AG04449 (cell line): Measurements from ENCODE around the gene DGKD.

Experiments used
- CTCF ChIA-PET: fragments of 350-600 bp; formaldehyde crosslinking; extraction: SDS; loops from one replicate; lab custom pipeline; 2021; ENCODE audit warnings: antibody characterized with exemption; lab: Yijun Ruan, JAX
- POLR2A ChIA-PET: fragments of 400-600, 350-600 bp; formaldehyde crosslinking; extraction: SDS; loops from one replicate; lab custom pipeline; 2020; ENCODE audit warnings: antibody characterized with exemption, inconsistent platforms; lab: Yijun Ruan, JAX
- DNase-seq: peaks from one replicate; pipeline ENCODE4 v3.0.0-alpha.2; 2010; ENCODE audit warnings: low read depth, low spot score
- H3K4me3 ChIP-seq: 2 replicates; pipeline ENCODE4 v1.5.1; 2011; ENCODE audit warnings: low read depth, mild to moderate bottlenecking, control low read depth, low read length
- TF ChIP-seq, protein P1 (sequence below): IDR thresholded peaks from one replicate; pipeline ENCODE4 v1.5.1; 2011; ENCODE audit warnings: mild to moderate bottlenecking, moderate library complexity, low read length, control low read depth, inconsistent platforms; ENCODE audit not compliant: insufficient read depth; ENCODE audit errors: missing control alignments

The DGKD gene

GRCh38 chr2:233342301-233342700, 12.0 kb upstream of the DGKD start:
- TF ChIP-seq, protein P1, sequence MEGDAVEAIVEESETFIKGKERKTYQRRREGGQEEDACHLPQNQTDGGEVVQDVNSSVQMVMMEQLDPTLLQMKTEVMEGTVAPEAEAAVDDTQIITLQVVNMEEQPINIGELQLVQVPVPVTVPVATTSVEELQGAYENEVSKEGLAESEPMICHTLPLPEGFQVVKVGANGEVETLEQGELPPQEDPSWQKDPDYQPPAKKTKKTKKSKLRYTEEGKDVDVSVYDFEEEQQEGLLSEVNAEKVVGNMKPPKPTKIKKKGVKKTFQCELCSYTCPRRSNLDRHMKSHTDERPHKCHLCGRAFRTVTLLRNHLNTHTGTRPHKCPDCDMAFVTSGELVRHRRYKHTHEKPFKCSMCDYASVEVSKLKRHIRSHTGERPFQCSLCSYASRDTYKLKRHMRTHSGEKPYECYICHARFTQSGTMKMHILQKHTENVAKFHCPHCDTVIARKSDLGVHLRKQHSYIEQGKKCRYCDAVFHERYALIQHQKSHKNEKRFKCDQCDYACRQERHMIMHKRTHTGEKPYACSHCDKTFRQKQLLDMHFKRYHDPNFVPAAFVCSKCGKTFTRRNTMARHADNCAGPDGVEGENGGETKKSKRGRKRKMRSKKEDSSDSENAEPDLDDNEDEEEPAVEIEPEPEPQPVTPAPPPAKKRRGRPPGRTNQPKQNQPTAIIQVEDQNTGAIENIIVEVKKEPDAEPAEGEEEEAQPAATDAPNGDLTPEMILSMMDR = no peak
- ChIA-PET CTCF (interaction anchor here (0.6 to 5.1 kb wide), 2 partner anchors 12 to 89 kb away, joined by 4 to 38 read pairs; partner anchors contain the start of gene DGKD), POLR2A (no interaction called here)
- DNase-seq = no peak
- H3K4me3 ChIP-seq = no peak overlapping the region

DNA sequence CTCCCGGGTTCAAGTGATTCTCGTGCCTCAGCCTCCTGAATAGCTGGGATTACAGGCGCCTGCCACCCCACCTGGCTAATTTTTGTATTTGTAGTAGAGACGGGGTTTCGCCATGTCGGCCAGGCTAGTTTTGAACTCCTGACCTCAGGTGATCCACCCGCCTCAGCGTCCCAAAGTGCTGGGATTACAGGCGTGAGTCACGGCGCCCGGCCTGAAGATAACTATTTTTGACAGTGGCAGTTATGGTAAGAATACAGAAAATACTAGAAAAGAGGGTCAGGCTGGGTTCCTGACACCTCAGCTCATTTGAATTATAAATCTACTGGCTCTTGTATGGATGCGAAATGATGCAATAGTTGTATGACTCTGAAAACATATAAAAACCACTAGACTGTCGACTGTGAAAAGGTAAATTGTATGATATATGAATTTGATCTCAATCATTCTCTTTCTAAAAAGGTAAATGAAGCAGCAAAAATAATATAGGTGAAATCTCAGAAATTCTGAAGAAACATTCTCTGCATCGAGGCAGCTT, 11.1 kb upstream of the DGKD start:
- no peak overlapping the region for H3K4me3 ChIP-seq
- TF ChIP-seq, protein P1 = no peak
- POLR2A ChIA-PET = no interaction called here
- DNase-seq = no peak
- CTCF ChIA-PET = interaction anchor here (5.1 kb wide), 1 partner anchor 11 kb away, joined by 38 read pairs; the partner anchor contains the start of gene DGKD

- TF ChIP-seq, protein P1 = no peak
- ChIA-PET POLR2A (no interaction called here), CTCF (interaction anchor here (5.1 kb wide), 1 partner anchor 8 kb away, joined by 38 read pairs; the partner anchor contains the start of gene DGKD)
- no peak overlapping the region for H3K4me3 ChIP-seq
- no peak for DNase-seq
Observed at GRCh38 chr2:233346376-233346775, 7.9 kb upstream of the DGKD start.

DNA sequence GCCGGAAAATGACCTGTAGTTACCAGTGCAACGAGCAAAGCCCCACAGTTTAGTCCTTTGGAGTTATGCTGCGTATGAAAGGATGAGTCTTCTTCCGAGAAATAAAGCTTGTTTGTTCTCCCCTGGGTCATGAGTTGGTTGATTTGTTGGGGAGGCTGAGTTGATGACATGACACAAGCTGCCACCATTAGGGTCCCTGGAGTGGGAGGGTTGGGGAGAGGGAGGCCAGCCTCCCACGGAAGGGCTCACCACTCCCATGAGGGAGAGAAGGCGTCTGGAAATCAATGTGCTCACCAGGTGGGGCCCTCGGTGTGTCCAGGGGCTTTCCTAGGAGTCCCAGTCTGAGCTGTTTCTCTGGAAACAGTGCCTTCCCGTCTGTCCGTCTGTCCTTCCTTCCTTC, 7.4 kb upstream of the DGKD start:
- CTCF ChIA-PET = interaction anchor here (1.6 kb wide), 1 partner anchor 103 kb away, joined by 4 read pairs; no protein-coding TSS in a partner anchor
- POLR2A ChIA-PET = no interaction called here
- TF ChIP-seq, protein P1 = no peak
- DNase-seq = no peak
- no peak overlapping the region for H3K4me3 ChIP-seq

GRCh38 chr2:233349005-233349998, 5.0 kb upstream of the DGKD start:
- POLR2A ChIA-PET = no interaction called here
- no peak for DNase-seq
- TF ChIP-seq, protein P1 = no peak
- CTCF ChIA-PET = interaction anchor here (1.5 kb wide), 1 partner anchor 12 kb away, joined by 3 read pairs; no protein-coding TSS in a partner anchor
- H3K4me3 ChIP-seq = no peak overlapping the region

- CTCF ChIA-PET = interaction anchor here (0.6 to 2.2 kb wide), 5 partner anchors 13 to 365 kb away, joined by 3 to 5 read pairs (median 3); no protein-coding TSS in a partner anchor
- no peak overlapping the region for H3K4me3 ChIP-seq
- POLR2A ChIA-PET = no interaction called here
- DNase-seq = peak; percentile 37
- TF ChIP-seq, protein P1 = no peak
Observed at GRCh38 chr2:233350708-233351107, 3.6 kb upstream of the DGKD start.
